Measurements from ENCODE around the gene LARGE1. TPM values are rescaled to one million over a fixed set of nuclear protein-coding genes. Genes with fewer than 3 reads are reported as not detected.

The LARGE1 gene
- total RNA-seq, 4 donors from 2014 or later: 11.8 to 33.2 (median 22.6) TPM

DNA sequence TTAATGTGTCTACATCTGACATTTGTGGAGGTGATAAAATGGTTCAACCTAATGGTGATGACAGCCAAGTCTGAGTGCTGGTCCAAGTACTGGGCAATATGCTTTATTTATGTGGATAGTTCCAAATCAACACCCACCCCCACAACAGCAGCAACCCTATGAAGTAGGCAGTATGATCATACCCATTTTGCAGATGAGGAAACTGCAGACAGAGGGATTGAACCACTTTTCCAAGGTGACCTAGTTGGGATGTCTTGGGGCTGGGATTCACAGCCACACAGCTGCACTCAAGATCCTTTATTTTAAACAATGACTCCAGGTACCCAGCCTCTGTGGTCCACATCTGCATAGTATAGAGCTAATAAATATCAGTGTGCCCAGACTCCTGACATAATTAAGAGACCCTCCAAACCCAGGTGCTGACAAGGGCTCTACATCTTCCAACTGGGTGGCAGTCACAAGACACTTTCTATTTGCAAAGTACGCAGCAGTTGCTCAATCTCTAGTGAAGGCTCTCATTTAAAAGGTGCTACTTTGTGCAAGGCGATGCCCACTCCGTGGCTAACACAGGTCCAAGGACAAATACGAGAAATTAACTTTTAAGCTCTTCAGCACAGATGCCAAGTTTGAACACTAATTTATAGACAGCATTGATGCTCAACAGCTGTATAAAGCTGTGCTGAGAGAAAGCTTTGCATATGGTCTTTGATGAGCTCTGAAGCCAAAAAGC lies 426.6 kb downstream of the LARGE1 start:
- H3K4me3 ChIP-seq (ENCODE audit: low read depth, poor library complexity, severe bottlenecking): no peak overlapping the region
- WGBS, 2 donors: 83 to 93% methylated on average over 4 of the region's 4 CpGs

DNA sequence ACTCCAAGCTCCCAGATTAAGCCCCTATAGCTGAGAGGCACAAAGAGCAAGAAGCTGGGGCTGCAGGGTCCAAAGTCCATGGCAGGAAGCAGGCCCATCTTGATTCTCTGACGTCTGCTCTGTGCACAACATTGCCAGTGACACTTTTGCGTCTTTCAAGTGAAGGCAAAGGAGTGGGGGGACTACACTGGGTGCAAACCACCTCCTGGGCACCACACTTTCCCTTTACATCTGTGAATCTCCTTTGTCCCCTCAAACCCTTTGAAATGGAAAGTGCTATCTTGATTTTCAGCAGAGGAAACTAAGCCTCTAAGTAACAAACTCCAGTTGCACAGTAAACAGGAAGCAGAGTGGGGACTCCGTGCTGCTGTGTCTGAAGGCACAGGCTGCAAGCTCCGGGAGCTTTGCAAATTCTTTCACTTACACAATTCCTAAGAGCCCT lies 428.0 kb downstream of the LARGE1 start:
- TF ChIP-seq, protein P1, sequence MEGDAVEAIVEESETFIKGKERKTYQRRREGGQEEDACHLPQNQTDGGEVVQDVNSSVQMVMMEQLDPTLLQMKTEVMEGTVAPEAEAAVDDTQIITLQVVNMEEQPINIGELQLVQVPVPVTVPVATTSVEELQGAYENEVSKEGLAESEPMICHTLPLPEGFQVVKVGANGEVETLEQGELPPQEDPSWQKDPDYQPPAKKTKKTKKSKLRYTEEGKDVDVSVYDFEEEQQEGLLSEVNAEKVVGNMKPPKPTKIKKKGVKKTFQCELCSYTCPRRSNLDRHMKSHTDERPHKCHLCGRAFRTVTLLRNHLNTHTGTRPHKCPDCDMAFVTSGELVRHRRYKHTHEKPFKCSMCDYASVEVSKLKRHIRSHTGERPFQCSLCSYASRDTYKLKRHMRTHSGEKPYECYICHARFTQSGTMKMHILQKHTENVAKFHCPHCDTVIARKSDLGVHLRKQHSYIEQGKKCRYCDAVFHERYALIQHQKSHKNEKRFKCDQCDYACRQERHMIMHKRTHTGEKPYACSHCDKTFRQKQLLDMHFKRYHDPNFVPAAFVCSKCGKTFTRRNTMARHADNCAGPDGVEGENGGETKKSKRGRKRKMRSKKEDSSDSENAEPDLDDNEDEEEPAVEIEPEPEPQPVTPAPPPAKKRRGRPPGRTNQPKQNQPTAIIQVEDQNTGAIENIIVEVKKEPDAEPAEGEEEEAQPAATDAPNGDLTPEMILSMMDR (IDR thresholded peaks at IDR 0.05): no peak
- no peak for TF ChIP-seq POLR2A (IDR thresholded peaks at IDR 0.05)
- intact Hi-C loops (cut with DNase I; ENCODE audit: low total_unique reads): no loop called here
- no peak overlapping the region for H3K4me3 ChIP-seq (ENCODE audit: low read depth, poor library complexity, severe bottlenecking)
- 39 to 58% methylated on average over 4 of the region's 4 CpGs for WGBS, 2 donors
- DNase-seq (ENCODE audit: low spot score in 2 of 2): no peak

More for the DNA sequence above, 426.6 kb downstream of the LARGE1 start:
- intact Hi-C loops (cut with DNase I; ENCODE audit: low total_unique reads): no loop called here
- no peak for DNase-seq (ENCODE audit: low spot score in 2 of 2)
- TF ChIP-seq, protein P1 (IDR thresholded peaks at IDR 0.05): no peak
- TF ChIP-seq POLR2A (IDR thresholded peaks at IDR 0.05): no peak

DNA sequence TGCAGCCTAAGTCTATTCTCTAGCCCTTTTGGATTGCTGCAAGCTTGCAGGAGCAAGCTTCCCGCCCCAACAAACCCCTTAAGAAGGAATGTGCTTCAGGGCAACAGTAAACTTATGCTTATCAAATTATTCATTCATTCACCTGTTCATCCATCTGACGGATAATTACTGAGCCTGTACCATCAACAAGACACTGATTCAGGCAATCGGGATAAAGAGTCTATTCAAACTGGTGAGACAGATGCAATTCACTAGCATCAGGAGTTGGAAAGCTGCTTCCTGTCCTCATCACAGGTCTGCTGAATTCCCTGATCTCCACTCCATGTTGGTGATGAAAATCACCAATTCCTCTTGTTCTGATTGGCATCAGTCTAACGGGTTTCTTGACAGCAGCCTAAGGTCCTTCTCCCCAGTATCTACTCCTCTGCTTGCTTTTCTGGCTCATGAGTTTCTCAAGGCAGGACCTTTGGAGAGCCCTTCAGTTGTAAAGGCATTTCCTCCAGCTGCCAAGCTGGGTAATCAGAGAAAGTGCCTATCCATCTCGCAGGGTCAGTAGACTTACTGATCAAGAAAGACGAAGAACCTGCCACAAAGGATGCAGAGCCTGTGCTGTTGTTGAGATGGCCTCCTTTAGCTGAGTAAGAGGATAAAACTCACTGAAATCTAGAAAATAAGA lies 433.1 kb downstream of the LARGE1 start:
- TF ChIP-seq, protein P1 (IDR thresholded peaks at IDR 0.05): no peak
- TF ChIP-seq POLR2A (IDR thresholded peaks at IDR 0.05): no peak
- intact Hi-C loops (cut with DNase I; ENCODE audit: low total_unique reads): no loop called here
- WGBS, 2 donors: 70 to 73% methylated on average over 6 of the region's 6 CpGs
- no peak for DNase-seq (ENCODE audit: low spot score in 2 of 2)
- no peak overlapping the region for H3K4me3 ChIP-seq (ENCODE audit: low read depth, poor library complexity, severe bottlenecking)

DNA sequence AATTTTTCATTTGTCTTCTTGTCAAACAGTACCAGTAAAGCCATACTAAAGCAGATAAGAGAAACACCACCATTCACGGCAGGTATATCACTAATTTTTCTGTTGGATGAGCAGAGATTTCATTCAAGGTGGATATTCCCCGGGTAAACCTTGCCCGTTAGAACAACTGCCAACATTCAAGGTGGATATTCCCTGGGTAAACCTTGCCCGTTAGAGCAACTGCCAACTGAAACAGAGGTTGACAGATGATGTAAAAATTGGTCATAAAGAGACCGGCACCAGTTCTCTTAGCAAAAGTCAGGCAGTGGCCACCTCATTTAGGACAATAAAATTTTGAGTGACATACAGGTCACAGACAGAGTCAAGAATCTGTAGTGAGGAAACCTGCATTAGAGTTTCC lies 438.7 kb downstream of the LARGE1 start:
- 77 to 95% methylated on average over 5 of the region's 5 CpGs for WGBS, 2 donors

DNA sequence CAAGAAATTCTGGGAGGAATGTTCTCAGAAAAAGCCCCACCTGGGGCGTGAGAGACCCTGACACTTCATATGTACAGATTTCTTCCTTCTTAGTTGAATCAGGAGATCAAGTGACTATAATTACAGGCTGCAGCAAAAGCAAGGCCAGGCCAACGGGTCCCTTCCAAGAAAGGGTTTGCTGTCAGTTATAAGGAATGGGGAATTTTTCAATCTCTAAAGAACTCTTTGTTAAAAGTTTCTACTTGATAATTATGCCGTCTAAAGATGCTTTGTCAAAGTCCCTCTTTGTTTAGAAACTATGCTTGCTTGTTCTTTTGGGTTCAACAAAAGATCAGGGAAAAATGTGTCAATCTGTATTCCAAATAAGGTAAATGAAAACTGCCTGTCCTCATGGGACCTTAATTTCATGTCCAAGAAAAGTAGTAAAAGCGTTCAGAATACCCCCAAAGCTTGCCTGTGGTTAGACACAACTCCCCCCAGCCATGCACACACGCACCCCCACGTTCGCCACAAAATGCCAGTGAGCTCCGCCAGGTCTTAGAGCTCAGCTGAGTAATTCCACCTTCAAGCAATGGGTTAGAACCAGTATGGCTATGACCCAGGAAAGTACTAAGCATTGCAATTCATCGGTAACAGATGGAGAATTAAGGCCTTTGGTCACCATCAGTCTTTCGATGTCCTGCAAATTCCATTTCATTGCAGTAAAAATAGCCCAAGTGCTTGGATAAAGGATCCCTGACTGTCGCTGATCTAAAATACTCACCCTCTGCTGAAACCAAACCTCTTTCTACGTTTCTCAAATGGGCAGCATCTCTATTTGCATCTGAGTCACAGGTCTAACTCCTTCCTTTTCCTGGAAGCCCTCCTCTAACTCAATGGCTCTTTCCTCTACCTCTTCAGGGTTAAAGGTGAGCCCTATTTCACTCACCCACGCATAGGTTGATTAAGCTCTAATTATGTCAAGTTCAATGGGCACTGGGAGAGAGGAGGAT lies 442.9 kb downstream of the LARGE1 start:
- TF ChIP-seq, protein P1 (IDR thresholded peaks at IDR 0.05): no peak
- no peak for TF ChIP-seq POLR2A (IDR thresholded peaks at IDR 0.05)
- WGBS, 2 donors: 74 to 78% methylated on average over 13 of the region's 13 CpGs
- no peak overlapping the region for H3K4me3 ChIP-seq (ENCODE audit: low read depth, poor library complexity, severe bottlenecking)
- no peak for DNase-seq (ENCODE audit: low spot score in 2 of 2)
- intact Hi-C loops (cut with DNase I; ENCODE audit: low total_unique reads): no loop called here

More for the DNA sequence above, 438.7 kb downstream of the LARGE1 start:
- TF ChIP-seq, protein P1 (IDR thresholded peaks at IDR 0.05): no peak
- no peak for TF ChIP-seq POLR2A (IDR thresholded peaks at IDR 0.05)
- no peak overlapping the region for H3K4me3 ChIP-seq (ENCODE audit: low read depth, poor library complexity, severe bottlenecking)
- intact Hi-C loops (cut with DNase I; ENCODE audit: low total_unique reads): no loop called here
- no peak for DNase-seq (ENCODE audit: low spot score in 2 of 2)
